ENCODE data around the gene ANGPTL7. TPM values are rescaled to one million over a fixed set of nuclear protein-coding genes. Genes with fewer than 3 reads are reported as not detected.
"Not testable (repeated sequence)": the region's sequence is repeated elsewhere in the genome, so short reads cannot be mapped to it uniquely, and the experiment has no call there.

The ANGPTL7 gene
- total RNA-seq, 1 experiment from 2014 or later, result not detected

GRCh38 chr1:11178021-11179015 lies 10.8 kb upstream of the ANGPTL7 start (continued):
- TF ChIP-seq EZH2 (IDR thresholded peaks at IDR 0.05), result no peak
- no peak for TF ChIP-seq RAD21 (IDR thresholded peaks at IDR 0.05; ENCODE audit: low read depth)
- no peak for TF ChIP-seq FOSL1 (IDR thresholded peaks at IDR 0.05; ENCODE audit: low read depth)

GRCh38 chr1:11179125-11179524 lies 10.0 kb upstream of the ANGPTL7 start:
- Histone ChIP-seq H4K20me1 (ENCODE audit: insufficient read depth) (no peaks in the 10 kb centered on the region), H3K4me2 (ENCODE audit: low read length) (no peak overlapping the region), H3K27ac (ENCODE audit: low read depth, low read length) (no peak overlapping the region), H3K9me3 (ENCODE audit: control insufficient read depth in 1 of 2, insufficient read depth in 1 of 2, low read depth in 1 of 2, low read length in 2 of 2) (no peaks in the 10 kb centered on the region), H3K4me3 (replicated peaks in 1 of 2; ENCODE audit: low read depth in 1 of 2, low read length in 2 of 2) (no peak overlapping the region), H3K27me3 (ENCODE audit: insufficient read depth, low read length) (no peaks in the 10 kb centered on the region), H3K4me1 (ENCODE audit: control insufficient read depth in 1 of 2, insufficient read depth in 2 of 2, low read length in 2 of 2) (no peaks in the 10 kb centered on the region), H3K79me2 (ENCODE audit: insufficient read depth, low read length) (no peaks in the 10 kb centered on the region), H3K9me2 (ENCODE audit: insufficient read depth) (no peaks in the 10 kb centered on the region), H3K36me3 (ENCODE audit: control insufficient read depth in 1 of 2, insufficient read depth in 2 of 2, low read length in 2 of 2) (0 out of 4 replicates have a peak, but pooled peaks cover 0 to 3% of the 10 kb centered on the region in 2 experiments), H3K9ac (ENCODE audit: low read length) (no peak overlapping the region), H2AFZ (ENCODE audit: low read depth, low read length, poor library complexity, severe bottlenecking) (no peak overlapping the region)
- POLR2A ChIA-PET, result no interaction called here
- CTCF ChIA-PET, result no interaction called here
- intact Hi-C loops (cut with micrococcal nuclease), result no loop called here
- no peak for DNase-seq (ENCODE audit: low read depth, low spot score)
- TF ChIP-seq ELF1 (IDR thresholded peaks at IDR 0.05; ENCODE audit: borderline replicate concordance, low read depth) (no peak), EGR1 (IDR thresholded peaks at IDR 0.05; ENCODE audit: low read depth) (no peak), SIN3A (IDR thresholded peaks at IDR 0.05; ENCODE audit: low read depth) (no peak), ATF3 (IDR thresholded peaks at IDR 0.05) (no peak), SP1 (IDR thresholded peaks at IDR 0.05; ENCODE audit: low read depth) (no peak), EZH2 (IDR thresholded peaks at IDR 0.05) (no peak), CTCF (IDR thresholded peaks at IDR 0.05 in 2 of 3, conservative IDR thresholded peaks at IDR 0.05 in 1 of 3; ENCODE audit: borderline replicate concordance in 1 of 3, insufficient read depth in 1 of 3, low read depth in 2 of 3, low read length in 2 of 3) (no peak), FOSL1 (IDR thresholded peaks at IDR 0.05; ENCODE audit: low read depth) (no peak), MAX (IDR thresholded peaks at IDR 0.05) (no peak), SRF (IDR thresholded peaks at IDR 0.05; ENCODE audit: low read depth) (no peak), YY1 (IDR thresholded peaks at IDR 0.05; ENCODE audit: extremely low read depth, insufficient replicate concordance, low read depth, low read length) (no peak), TCF7L2 (IDR thresholded peaks at IDR 0.05; ENCODE audit: borderline replicate concordance, extremely low read depth, insufficient read depth, insufficient read length) (no peak), ZFX (IDR thresholded peaks at IDR 0.05) (no peak), JUND (IDR thresholded peaks at IDR 0.05) (no peak), ZNF274 (IDR thresholded peaks at IDR 0.05; ENCODE audit: low read depth, low read length) (no peak), EZH2phosphoT487 (IDR thresholded peaks at IDR 0.05; ENCODE audit: borderline replicate concordance) (no peak), POLR2AphosphoS5 (IDR thresholded peaks at IDR 0.05; ENCODE audit: low read depth, low read length) (no peak)
- RAD21 ChIA-PET (ENCODE audit: low non-redundant PET in 1 of 2, low total read pairs in 2 of 2, uncharacterized antibody in 2 of 2, unreplicated experiment in 2 of 2), result no interaction called here
- no peak for ATAC-seq
- BruUV-seq (replicated peaks), result no TSS peak

GRCh38 chr1:11179749-11180148 lies 9.4 kb upstream of the ANGPTL7 start:
- H3K9me3 ChIP-seq (ENCODE audit: control insufficient read depth in 1 of 2, insufficient read depth in 1 of 2, low read depth in 1 of 2, low read length in 2 of 2); H3K4me1 ChIP-seq (ENCODE audit: control insufficient read depth in 1 of 2, insufficient read depth in 2 of 2, low read length in 2 of 2); H3K9me2 ChIP-seq (ENCODE audit: insufficient read depth); BruUV-seq (replicated peaks); intact Hi-C loops (cut with micrococcal nuclease); H3K4me3 ChIP-seq (replicated peaks in 1 of 2; ENCODE audit: low read depth in 1 of 2, low read length in 2 of 2); H2AFZ ChIP-seq (ENCODE audit: low read depth, low read length, poor library complexity, severe bottlenecking); H3K4me2 ChIP-seq (ENCODE audit: low read length); H3K27me3 ChIP-seq (ENCODE audit: insufficient read depth, low read length); POLR2A ChIA-PET; CTCF ChIA-PET; H3K79me2 ChIP-seq (ENCODE audit: insufficient read depth, low read length); H3K9ac ChIP-seq (ENCODE audit: low read length); H3K36me3 ChIP-seq (ENCODE audit: control insufficient read depth in 1 of 2, insufficient read depth in 2 of 2, low read length in 2 of 2); RAD21 ChIA-PET (ENCODE audit: low non-redundant PET in 1 of 2, low total read pairs in 2 of 2, uncharacterized antibody in 2 of 2, unreplicated experiment in 2 of 2); H3K27ac ChIP-seq (ENCODE audit: low read depth, low read length); ATAC-seq; H4K20me1 ChIP-seq (ENCODE audit: insufficient read depth); DNase-seq (ENCODE audit: low read depth, low spot score): not testable (repeated sequence)
